ENCODE measurements around the gene CFAP299. TPM values are rescaled to one million over a fixed set of nuclear protein-coding genes. Genes with fewer than 3 reads are reported as not detected.

Gene CFAP299
- total RNA-seq, 3 donors from 2014 or later, result under 0.01 to 0.15 TPM; not detected in 1

- Histone ChIP-seq H3K36me3 (no peaks in the 10 kb centered on the region), H3K4me1 (no peaks in the 10 kb centered on the region), H3K4me3 (no peak overlapping the region), H3K27ac (no peak overlapping the region), H3K9me3 (no peaks in the 10 kb centered on the region), H3K27me3 (no peaks in the 10 kb centered on the region)
- intact Hi-C loops (cut with DNase I; ENCODE audit: low total_unique reads), result no loop called here
- no peak for DNase-seq (ENCODE audit: low spot score in 2 of 2)
- no peak for TF ChIP-seq POLR2AphosphoS5 (IDR thresholded peaks at IDR 0.05)
- TF ChIP-seq, protein P1, sequence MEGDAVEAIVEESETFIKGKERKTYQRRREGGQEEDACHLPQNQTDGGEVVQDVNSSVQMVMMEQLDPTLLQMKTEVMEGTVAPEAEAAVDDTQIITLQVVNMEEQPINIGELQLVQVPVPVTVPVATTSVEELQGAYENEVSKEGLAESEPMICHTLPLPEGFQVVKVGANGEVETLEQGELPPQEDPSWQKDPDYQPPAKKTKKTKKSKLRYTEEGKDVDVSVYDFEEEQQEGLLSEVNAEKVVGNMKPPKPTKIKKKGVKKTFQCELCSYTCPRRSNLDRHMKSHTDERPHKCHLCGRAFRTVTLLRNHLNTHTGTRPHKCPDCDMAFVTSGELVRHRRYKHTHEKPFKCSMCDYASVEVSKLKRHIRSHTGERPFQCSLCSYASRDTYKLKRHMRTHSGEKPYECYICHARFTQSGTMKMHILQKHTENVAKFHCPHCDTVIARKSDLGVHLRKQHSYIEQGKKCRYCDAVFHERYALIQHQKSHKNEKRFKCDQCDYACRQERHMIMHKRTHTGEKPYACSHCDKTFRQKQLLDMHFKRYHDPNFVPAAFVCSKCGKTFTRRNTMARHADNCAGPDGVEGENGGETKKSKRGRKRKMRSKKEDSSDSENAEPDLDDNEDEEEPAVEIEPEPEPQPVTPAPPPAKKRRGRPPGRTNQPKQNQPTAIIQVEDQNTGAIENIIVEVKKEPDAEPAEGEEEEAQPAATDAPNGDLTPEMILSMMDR (IDR thresholded peaks at IDR 0.05), result no peak
- TF ChIP-seq POLR2A (IDR thresholded peaks at IDR 0.05), result no peak
Measured at GRCh38 chr4:80806472-80806871, 470.9 kb downstream of the CFAP299 start.

DNA sequence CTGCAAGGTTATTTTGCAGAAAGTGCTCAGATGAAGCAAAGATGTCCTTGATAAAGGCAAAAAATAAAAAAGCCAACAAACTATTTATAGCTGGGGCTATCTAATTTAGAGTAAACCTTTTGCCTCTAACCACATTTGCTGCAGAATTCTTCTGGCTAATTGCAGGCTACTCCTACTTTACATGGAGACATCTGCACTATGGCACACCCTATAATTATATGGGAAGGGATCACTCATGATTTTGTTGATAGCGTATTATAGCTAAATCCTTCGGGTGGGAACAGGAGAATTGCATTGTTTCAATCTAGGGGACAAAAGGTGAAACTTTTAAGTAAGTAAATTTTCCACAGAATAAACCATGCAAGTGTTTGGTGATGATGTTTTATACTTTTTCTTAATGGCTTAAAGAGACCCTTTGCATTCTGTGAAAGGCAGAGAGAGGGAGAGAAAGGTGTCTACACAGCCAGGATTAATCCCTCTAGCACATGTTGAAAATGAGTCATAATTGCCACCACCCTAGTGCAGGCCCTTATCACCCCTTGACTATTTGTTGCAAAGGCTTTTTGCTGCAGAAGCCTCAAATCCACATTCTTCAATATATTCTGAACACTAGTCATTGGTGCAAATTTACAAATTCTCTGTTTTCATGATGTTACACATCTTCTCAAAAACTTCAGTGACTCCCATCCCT lies 473.7 kb downstream of the CFAP299 start:
- no peaks in the 10 kb centered on the region for H3K36me3 ChIP-seq
- no peaks in the 10 kb centered on the region for H3K4me1 ChIP-seq
- H3K27me3 ChIP-seq, result no peaks in the 10 kb centered on the region
- no peak overlapping the region for H3K27ac ChIP-seq
- DNase-seq (ENCODE audit: low spot score in 2 of 2), result no peak
- no peak for TF ChIP-seq POLR2A (IDR thresholded peaks at IDR 0.05)
- H3K9me3 ChIP-seq, result no peaks in the 10 kb centered on the region
- no peak overlapping the region for H3K4me3 ChIP-seq
- intact Hi-C loops (cut with DNase I; ENCODE audit: low total_unique reads), result no loop called here

DNA sequence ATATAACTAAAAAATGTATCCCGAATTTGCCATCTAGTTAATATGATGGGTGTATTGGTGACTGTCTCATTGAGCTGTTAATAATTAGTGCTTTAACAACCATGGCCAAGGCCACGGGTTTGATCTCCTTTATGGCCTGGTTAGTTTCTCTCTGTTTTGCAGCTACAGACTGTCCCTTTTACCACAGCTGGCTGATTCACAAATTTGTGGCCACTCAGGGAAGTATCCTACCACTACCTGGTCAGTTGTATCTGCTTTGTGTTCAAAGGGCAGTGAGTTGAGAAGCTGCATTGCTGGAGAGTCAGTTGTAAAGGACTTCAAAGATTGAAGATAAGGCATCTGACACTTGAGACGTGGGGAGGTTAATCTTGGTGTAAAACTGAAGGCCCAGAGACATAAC lies 475.9 kb downstream of the CFAP299 start:
- TF ChIP-seq POLR2A (IDR thresholded peaks at IDR 0.05), result no peak
- no peak for TF ChIP-seq POLR2AphosphoS5 (IDR thresholded peaks at IDR 0.05)
- TF ChIP-seq, protein P1 (IDR thresholded peaks at IDR 0.05), result no peak
- no peaks in the 10 kb centered on the region for H3K4me1 ChIP-seq
- intact Hi-C loops (cut with DNase I; ENCODE audit: low total_unique reads), result no loop called here
- no peaks in the 10 kb centered on the region for H3K36me3 ChIP-seq
- H3K27me3 ChIP-seq, result no peaks in the 10 kb centered on the region
- H3K27ac ChIP-seq, result no peak overlapping the region
- DNase-seq (ENCODE audit: low spot score in 2 of 2), result no peak
- no peaks in the 10 kb centered on the region for H3K9me3 ChIP-seq
- no peak overlapping the region for H3K4me3 ChIP-seq

- TF ChIP-seq POLR2AphosphoS5 (IDR thresholded peaks at IDR 0.05) (no peak), POLR2A (IDR thresholded peaks at IDR 0.05) (no peak)
- TF ChIP-seq, protein P1 (IDR thresholded peaks at IDR 0.05), result no peak
- Histone ChIP-seq H3K36me3 (no peaks in the 10 kb centered on the region), H3K27me3 (no peaks in the 10 kb centered on the region), H3K4me3 (no peak overlapping the region), H3K27ac (no peak overlapping the region), H3K4me1 (no peaks in the 10 kb centered on the region), H3K9me3 (no peaks in the 10 kb centered on the region)
- no peak for DNase-seq (ENCODE audit: low spot score in 2 of 2)
- intact Hi-C loops (cut with DNase I; ENCODE audit: low total_unique reads), result no loop called here
Measured at GRCh38 chr4:80812145-80812544, 476.6 kb downstream of the CFAP299 start.

DNA sequence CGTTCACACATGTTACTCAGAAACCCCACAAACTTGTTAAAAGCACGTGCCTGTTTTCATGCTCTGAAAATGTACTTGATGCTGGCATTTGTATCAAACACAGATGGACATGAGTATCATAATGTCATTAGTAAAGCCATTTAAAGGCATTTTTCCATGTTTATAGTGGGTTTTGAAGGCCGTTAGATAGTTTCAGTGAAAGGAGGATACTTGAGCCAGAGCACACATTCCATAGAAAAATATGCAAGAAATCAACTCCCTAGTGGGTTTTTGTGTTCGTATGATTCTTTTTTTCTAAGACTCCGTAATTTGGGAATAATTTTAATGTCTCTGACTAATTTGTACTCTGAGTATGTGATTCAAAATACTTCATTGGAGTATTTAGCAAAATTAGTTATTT lies 478.7 kb downstream of the CFAP299 start:
- Histone ChIP-seq H3K4me1 (no peaks in the 10 kb centered on the region), H3K9me3 (no peaks in the 10 kb centered on the region), H3K27me3 (no peaks in the 10 kb centered on the region), H3K27ac (no peak overlapping the region), H3K4me3 (no peak overlapping the region), H3K36me3 (no peaks in the 10 kb centered on the region)
- intact Hi-C loops (cut with DNase I; ENCODE audit: low total_unique reads), result no loop called here
- TF ChIP-seq POLR2AphosphoS5 (IDR thresholded peaks at IDR 0.05), result no peak
- TF ChIP-seq, protein P1 (IDR thresholded peaks at IDR 0.05), result no peak
- no peak for TF ChIP-seq POLR2A (IDR thresholded peaks at IDR 0.05)
- DNase-seq (ENCODE audit: low spot score in 2 of 2), result no peak
